Measurements from ENCODE around the gene SIX2.
A peak's percentile ranks its signal among the peaks of the same experiment; 100 is the strongest.

SIX2 gene

DNA sequence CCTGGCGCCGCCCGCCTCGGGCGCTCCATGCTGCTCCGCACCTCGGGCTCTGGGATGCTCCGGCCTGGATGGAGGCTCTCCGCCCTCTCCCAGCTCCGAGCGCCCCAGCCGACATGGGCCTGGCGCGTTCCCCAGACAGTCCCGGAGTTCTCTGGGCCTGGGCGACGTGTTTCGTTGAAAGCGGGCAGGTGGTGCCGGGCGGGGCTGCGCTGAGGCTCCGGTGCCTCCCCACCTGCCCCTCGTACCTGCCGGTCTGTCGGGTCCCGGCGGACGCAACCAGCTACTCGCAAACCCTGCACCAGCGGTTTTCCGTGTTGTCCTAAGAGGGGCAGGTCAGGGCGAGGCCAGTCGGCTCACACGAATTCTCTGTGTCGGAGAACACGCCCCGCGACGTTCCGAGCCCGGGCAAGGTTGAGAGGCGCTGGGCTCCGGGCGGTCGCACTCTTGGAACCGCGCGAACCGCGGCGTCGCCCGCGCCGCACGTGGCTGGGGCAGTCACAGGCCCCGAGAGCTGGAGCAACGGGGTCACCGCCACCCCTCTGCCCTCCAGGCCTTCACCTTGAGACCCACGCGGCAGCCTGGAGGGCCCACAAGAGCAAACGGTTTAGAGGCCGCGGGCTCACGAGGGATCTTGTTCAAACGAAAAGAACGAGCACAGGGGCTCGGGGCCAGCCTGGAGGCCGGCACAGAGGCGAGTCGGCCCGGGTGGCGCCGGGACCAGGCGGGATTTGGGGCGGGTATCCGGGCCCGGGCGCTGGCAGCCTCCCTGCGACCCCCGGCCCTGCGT is 4.2 kb upstream of the SIX2 start:
- Histone ChIP-seq H3K4me1 (ENCODE audit: low read length) (no peaks in the 10 kb centered on the region), H3K9me2 (replicated peaks; ENCODE audit: insufficient read depth, low read length) (no peaks in the 10 kb centered on the region), H3K36me3 (replicated peaks; ENCODE audit: insufficient read depth, low read length) (no peaks in the 10 kb centered on the region), H3K27ac (ENCODE audit: low read length) (no peak overlapping the region), H3K9ac (ENCODE audit: low read length) (no peak overlapping the region), H4K20me1 (ENCODE audit: insufficient read depth, low read length) (no peaks in the 10 kb centered on the region), H3K79me2 (ENCODE audit: low read length) (no peaks in the 10 kb centered on the region), H3K4me3 (ENCODE audit: low read length) (no peak overlapping the region), H2AFZ (ENCODE audit: low read length) (no peak overlapping the region), H3F3A (ENCODE audit: insufficient read depth, low read length) (no peaks in the 10 kb centered on the region), H3K9me3 (replicated peaks; ENCODE audit: insufficient read depth, low read length) (no peaks in the 10 kb centered on the region), H3K27me3 (replicated peaks; ENCODE audit: insufficient read depth, low read length) (no peaks in the 10 kb centered on the region; the same call in 1 of the 2 replicates), H3K4me2 (ENCODE audit: low read depth, low read length) (peak overlapping the region; percentile 24; the same call in 1 of the 2 replicates)
- TF ChIP-seq EZH2 (optimal IDR thresholded peaks at IDR 0.05; ENCODE audit: low read depth, low read length) (no peak), EZH2phosphoT487 (IDR thresholded peaks at IDR 0.05; ENCODE audit: low read length) (no peak)
- TF ChIP-seq, protein P1, sequence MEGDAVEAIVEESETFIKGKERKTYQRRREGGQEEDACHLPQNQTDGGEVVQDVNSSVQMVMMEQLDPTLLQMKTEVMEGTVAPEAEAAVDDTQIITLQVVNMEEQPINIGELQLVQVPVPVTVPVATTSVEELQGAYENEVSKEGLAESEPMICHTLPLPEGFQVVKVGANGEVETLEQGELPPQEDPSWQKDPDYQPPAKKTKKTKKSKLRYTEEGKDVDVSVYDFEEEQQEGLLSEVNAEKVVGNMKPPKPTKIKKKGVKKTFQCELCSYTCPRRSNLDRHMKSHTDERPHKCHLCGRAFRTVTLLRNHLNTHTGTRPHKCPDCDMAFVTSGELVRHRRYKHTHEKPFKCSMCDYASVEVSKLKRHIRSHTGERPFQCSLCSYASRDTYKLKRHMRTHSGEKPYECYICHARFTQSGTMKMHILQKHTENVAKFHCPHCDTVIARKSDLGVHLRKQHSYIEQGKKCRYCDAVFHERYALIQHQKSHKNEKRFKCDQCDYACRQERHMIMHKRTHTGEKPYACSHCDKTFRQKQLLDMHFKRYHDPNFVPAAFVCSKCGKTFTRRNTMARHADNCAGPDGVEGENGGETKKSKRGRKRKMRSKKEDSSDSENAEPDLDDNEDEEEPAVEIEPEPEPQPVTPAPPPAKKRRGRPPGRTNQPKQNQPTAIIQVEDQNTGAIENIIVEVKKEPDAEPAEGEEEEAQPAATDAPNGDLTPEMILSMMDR (IDR thresholded peaks at IDR 0.05; ENCODE audit: low read length): no peak
- no peak for DNase-seq

DNA sequence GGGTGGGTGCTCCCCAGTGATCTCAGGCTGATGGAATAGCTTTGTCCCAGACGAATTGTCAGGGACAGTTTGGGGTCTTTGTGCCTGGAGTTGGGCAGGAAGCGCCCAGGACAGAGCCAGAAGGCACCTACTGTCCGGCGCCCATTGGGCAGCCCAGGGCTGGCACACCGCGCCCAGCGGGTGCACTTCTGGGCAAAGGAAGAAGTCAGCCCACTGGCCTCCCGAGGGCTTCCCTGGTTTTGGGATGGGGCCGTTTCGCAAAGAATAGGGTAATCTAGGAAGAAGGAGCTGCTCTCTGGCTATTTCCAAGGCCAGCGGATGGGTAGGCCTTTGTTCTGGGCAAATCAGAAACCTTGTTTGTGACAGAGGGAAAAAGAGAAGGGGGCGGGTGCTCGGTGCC is 3.5 kb upstream of the SIX2 start:
- H3K79me2 ChIP-seq (ENCODE audit: low read length): no peaks in the 10 kb centered on the region
- H3F3A ChIP-seq (ENCODE audit: insufficient read depth, low read length): no peaks in the 10 kb centered on the region
- H3K4me1 ChIP-seq (ENCODE audit: low read length): no peaks in the 10 kb centered on the region
- H3K9ac ChIP-seq (ENCODE audit: low read length): no peak overlapping the region
- no peaks in the 10 kb centered on the region for H3K9me2 ChIP-seq (replicated peaks; ENCODE audit: insufficient read depth, low read length)
- DNase-seq: no peak
- H3K4me3 ChIP-seq (ENCODE audit: low read length): no peak overlapping the region
- no peak overlapping the region for H3K27ac ChIP-seq (ENCODE audit: low read length)
- no peaks in the 10 kb centered on the region for H4K20me1 ChIP-seq (ENCODE audit: insufficient read depth, low read length)
- no peaks in the 10 kb centered on the region for H3K36me3 ChIP-seq (replicated peaks; ENCODE audit: insufficient read depth, low read length)
- H3K4me2 ChIP-seq (ENCODE audit: low read depth, low read length): no peak overlapping the region
- no peaks in the 10 kb centered on the region; the same call in 1 of the 2 replicates for H3K27me3 ChIP-seq (replicated peaks; ENCODE audit: insufficient read depth, low read length)
- TF ChIP-seq EZH2 (optimal IDR thresholded peaks at IDR 0.05; ENCODE audit: low read depth, low read length) (no peak), EZH2phosphoT487 (IDR thresholded peaks at IDR 0.05; ENCODE audit: low read length) (no peak)
- TF ChIP-seq, protein P1 (IDR thresholded peaks at IDR 0.05; ENCODE audit: low read length): no peak
- no peak overlapping the region for H2AFZ ChIP-seq (ENCODE audit: low read length)
- H3K9me3 ChIP-seq (replicated peaks; ENCODE audit: insufficient read depth, low read length): no peaks in the 10 kb centered on the region

DNA sequence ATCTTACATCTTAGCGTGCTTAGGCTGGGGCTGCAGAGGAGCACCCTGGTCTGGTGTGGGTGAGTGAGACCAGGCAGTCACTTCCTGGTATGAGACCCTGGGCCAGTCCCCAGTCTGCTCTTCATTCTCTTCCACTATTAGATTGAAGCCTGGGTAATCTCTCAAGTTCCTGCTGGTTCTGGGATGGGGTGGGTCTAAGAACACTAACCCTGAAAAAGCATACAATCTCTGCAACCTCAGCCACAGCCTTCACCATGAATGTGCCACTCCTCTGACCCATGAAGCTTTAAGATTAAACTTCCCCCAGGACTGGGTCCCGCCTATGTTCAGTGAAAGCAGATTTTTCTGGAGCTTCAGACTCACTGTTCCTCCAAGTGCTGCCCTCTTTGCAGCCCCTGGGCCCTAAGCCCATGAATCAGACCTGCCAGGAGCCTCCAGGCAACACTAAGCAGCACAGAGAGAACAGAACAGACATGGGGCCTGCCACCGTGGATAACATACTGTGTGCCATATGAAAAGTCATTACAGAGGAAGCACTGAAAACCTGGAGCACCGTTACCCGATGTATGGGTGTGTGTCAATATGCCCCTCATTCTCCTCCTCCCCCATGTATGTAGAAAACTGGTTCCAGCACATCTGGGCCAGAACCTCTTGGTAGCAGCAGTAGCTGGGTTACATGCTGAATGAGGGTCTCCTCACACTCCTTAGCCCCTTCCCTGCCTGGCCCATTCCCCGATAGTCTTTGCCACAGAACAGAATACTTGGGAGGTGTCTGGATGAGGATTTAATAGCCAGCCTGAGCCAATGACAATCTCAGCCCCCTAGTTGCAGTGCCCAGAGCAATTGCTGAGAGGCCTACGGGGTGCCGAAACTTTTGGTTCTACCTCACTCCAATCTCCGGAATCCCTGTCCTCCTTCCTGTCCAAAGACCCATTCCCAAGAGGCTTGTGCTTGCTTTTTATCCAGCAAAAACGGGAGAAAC is 2.7 kb upstream of the SIX2 start:
- Histone ChIP-seq H3K27ac (ENCODE audit: low read length) (no peak overlapping the region), H3K79me2 (ENCODE audit: low read length) (no peaks in the 10 kb centered on the region), H3K9me3 (replicated peaks; ENCODE audit: insufficient read depth, low read length) (no peaks in the 10 kb centered on the region), H3K4me2 (ENCODE audit: low read depth, low read length) (no peak overlapping the region), H3K9me2 (replicated peaks; ENCODE audit: insufficient read depth, low read length) (no peaks in the 10 kb centered on the region), H3K27me3 (replicated peaks; ENCODE audit: insufficient read depth, low read length) (no peaks in the 10 kb centered on the region; the same call in 1 of the 2 replicates), H3K36me3 (replicated peaks; ENCODE audit: insufficient read depth, low read length) (no peaks in the 10 kb centered on the region), H3K4me1 (ENCODE audit: low read length) (no peaks in the 10 kb centered on the region), H2AFZ (ENCODE audit: low read length) (no peak overlapping the region), H3K9ac (ENCODE audit: low read length) (no peak overlapping the region), H3F3A (ENCODE audit: insufficient read depth, low read length) (no peaks in the 10 kb centered on the region), H3K4me3 (ENCODE audit: low read length) (no peak overlapping the region), H4K20me1 (ENCODE audit: insufficient read depth, low read length) (no peaks in the 10 kb centered on the region)
- DNase-seq: no peak
- TF ChIP-seq, protein P1 (IDR thresholded peaks at IDR 0.05; ENCODE audit: low read length): no peak
- TF ChIP-seq EZH2phosphoT487 (IDR thresholded peaks at IDR 0.05; ENCODE audit: low read length): no peak
- no peak for TF ChIP-seq EZH2 (optimal IDR thresholded peaks at IDR 0.05; ENCODE audit: low read depth, low read length)

Measured in MM.1S (cell line).